Stimulated activated CD4-positive, alpha-beta T cell treated with anti-CD3 and anti-CD28 coated beads, Interleukin-4, amount 100 ng/mL, for 24 hours (primary cell): Measurements from ENCODE around the gene SETD1A.

Experiments used
- DNase-seq: peaks from one replicate; pipeline ENCODE4 v3.0.0-alpha.2; 2020

The SETD1A gene

DNA sequence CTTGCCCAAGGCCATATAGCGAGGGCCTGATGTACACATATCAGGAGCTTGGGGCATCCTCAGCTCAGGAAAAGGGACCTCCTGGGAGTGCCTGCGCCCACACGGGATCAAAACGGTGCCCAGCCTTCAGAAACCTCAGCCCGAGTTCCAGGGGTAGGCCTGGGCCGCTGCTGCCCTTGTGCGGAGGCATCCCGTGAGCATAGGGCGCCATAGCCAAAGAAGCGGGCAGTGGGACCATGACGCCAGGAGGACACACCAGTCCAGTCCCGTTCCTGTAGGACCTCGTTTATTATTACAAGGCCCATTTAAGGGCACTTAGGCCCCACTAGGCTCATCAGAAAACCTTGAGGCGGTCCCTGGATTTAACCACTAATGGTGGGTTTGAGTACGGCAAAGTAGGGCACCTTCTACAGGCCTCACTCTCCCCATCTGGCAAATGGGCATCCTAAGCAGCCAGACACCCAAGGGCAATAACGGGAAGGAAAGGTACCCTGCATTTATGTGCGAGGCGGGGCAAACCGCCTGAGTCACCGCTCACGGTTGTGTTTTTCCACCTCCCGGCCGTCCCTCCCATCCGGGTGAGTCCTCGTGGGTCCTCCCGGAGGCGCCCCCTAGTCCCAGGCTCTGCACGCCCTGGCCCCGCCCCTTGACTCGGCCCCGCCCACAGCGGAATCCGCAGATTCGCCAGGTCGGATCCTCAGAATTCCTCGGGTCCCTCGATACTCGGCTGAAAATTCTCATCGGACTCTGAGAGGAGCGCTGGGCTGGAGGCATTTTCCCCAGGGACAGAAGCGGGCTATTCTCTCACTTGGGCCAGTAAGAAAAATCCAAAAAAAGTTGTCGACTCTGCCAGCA is 726 bp upstream of the SETD1A start:
- peak; percentile 94 for DNase-seq

DNA sequence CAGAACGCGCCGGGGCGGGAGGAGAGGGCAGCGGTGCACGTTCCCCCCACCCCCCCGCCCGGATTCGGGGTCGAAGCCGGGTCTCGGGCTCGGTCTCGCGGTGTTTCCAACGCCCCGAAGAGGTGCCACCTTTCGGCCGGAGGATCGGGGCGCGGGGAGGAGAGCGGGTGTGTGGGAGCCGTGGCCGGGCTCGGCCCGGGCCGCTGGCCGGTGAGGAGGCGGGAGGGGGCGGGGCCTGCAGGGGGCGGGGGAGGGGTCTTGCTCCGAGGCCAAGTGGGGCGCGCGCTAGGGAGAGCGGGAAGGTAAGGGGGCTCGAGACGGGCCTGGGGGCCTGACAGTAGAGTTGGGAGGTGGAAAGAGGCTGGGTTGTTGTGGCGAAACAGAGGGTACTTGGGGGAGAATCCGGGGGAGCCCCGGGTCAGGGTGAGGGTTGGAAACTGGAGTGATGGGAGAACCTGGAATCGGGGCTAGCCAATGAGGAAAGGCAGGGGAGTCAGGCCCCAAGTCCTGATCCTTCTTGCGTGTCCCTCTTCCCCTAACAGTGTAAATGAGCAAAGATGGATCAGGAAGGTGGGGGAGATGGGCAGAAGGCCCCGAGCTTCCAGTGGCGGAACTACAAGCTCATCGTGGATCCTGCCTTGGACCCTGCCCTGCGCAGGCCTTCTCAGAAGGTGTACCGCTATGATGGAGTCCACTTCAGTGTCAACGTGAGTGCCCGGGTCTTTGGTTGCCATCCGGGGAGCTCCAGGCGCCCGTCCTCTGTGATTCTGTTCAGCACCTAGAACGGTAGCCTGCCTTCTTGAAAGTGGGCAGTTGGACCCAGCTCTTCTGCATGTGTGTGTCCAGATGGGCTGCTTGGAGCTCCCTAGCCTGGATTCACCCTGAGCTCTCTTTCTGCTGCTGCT is 873 bp downstream of the SETD1A start:
- no peak for DNase-seq

DNA sequence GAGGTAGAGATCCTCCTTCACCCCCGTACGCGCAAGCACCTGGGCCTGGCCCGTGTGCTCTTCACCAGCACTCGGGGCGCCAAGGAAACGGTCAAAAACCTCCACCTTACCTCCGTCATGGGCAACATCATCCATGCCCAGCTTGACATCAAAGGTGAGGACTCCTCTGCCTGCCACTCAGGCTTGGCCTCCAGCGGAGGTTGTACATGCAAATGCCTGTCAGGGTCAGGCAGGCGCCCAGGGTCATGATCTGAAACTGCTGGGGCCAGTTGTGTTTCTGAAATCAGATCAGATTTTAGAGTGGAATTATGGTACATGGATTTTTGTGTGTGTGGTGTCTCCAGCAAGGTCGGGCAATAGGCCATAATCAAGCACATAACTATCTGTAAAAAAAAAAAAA is 3.8 kb downstream of the SETD1A start:
- DNase-seq: no peak

DNA sequence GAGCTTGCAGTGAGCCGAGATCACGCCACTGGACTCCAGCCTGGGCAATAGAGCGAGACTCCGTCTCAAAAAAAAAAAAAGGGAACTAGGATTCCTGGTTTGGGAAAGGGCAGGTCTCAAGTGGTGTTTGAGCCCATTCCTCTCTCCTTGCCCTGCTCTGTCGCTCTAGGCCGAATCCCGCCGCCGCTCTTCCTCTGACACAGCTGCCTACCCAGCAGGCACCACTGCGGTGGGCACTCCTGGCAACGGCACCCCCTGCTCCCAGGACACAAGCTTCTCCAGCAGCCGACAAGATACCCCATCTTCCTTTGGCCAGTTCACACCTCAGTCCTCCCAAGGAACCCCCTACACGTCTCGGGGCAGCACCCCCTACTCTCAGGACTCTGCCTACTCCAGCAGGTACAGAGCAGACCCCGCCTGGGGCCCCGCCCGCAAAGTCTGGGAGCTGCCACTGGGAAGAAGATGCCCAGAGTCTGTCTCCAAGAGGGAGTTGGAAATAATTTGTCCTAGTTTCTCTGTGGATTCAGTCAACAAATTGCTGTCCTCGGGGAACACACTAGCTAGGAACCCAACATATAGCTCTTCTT is 6.5 kb downstream of the SETD1A start:
- DNase-seq: no peak

DNA sequence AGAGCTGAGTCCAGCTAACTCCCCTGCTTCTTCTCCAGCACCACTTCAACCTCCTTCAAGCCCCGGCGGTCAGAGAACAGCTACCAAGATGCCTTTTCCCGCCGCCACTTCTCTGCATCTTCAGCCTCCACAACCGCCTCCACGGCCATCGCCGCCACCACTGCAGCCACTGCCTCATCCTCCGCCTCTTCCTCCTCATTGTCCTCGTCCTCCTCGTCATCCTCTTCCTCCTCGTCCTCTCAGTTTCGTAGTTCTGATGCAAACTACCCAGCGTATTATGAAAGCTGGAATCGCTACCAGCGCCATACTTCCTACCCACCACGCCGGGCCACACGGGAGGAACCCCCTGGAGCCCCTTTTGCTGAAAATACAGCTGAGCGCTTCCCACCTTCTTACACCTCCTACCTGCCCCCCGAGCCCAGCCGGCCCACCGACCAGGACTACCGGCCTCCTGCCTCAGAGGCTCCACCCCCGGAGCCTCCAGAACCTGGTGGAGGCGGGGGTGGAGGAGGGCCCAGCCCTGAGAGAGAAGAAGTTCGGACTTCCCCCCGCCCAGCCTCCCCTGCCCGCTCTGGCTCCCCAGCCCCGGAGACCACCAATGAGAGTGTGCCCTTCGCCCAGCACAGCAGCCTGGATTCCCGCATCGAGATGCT is 7.1 kb downstream of the SETD1A start:
- no peak for DNase-seq

DNA sequence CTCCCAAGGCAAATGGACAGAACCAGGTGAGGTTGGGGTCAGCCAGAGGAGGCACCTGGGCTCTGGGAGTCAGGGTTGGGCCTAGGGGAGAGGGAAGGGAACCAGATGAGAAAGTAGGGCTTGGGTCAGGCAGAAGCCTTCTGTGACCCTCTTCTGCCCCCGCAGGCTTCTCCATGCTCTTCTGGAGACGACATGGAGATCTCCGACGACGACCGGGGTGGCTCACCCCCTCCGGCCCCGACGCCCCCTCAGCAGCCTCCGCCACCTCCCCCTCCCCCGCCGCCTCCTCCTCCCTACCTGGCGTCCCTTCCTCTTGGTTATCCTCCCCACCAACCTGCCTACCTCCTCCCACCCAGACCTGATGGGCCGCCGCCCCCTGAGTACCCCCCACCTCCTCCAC is 7.9 kb downstream of the SETD1A start:
- DNase-seq: no peak

DNA sequence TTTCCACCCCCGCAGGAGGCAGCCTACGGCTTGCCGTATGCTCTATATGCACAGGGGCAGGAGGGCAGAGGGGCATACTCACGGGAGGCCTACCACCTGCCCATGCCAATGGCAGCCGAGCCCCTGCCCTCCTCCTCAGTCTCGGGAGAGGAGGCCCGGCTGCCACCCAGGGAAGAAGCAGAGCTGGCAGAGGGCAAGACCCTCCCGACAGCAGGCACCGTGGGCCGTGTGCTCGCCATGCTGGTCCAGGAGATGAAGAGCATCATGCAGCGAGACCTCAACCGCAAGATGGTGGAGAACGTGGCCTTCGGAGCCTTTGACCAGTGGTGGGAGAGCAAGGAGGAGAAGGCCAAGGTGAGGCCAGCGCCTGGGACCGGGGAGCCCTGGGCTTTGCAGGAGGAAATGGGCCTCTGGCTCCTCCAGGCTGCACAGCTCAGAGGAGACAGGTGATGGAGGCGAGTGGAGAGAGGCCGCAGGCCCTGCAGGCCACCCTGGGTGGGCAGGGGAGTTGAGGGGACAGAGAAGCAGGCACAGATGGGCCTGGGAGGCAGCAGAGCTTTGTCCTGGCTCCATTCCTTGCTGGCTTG is 8.6 kb downstream of the SETD1A start:
- DNase-seq: no peak

DNA sequence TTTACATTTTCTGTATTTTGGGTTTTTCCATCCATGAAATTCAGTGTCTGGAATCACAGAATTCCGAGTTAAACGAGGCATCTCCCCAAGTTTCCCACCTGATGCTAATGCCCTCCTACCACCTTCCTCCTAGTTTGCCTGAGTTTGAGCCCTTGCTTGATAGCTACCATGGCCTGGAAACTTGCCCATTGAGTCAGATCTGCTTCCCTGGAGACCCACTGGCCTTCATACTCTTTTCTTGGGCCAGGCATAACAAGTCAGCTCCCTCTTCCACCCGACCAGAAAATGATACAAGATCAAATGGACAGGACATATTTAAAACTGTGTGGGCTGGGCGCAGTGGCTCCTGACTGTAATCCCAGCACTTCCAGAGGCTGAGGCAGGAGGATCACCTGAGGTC is 10.2 kb downstream of the SETD1A start:
- DNase-seq: no peak

DNA sequence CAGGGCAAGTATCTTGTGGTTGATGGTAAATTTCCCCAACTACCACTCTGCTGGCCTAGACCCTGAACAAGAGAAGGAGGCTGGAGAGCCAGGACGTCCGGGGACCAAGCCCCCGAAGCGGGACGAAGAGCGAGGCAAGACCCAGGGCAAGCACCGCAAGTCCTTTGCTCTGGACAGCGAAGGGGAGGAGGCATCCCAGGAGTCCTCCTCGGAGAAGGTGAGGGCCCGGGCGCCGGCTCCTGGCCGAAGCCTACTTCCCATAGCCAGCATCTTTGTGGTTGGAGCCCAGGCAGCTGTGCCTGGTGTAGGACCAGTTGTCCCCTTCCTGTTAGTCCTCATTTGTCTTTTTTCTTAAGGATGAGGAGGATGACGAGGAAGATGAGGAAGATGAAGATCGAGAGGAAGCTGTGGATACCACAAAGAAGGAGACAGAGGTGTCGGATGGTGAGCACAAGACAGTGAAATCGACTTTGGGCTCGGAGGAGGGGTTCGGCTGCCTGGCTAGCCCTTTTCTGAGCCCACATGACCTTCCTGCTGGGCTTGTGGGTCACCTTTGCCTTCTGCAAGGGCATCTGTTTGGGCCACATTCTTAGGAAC is 11.8 kb downstream of the SETD1A start:
- DNase-seq: no peak

DNA sequence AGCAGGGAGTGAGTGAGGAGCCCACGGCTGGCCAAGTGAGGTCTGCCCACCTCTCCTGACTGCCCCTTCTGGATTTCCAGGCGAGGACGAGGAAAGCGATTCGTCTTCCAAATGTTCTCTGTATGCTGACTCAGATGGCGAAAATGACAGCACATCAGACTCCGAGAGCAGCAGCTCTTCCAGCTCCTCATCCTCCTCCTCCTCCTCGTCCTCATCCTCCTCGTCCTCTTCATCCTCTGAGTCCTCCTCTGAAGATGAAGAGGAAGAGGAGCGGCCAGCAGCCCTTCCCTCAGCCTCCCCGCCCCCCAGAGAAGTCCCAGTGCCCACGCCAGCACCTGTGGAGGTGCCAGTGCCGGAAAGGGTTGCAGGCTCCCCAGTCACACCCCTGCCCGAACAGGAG is 13.7 kb downstream of the SETD1A start:
- no peak for DNase-seq

DNA sequence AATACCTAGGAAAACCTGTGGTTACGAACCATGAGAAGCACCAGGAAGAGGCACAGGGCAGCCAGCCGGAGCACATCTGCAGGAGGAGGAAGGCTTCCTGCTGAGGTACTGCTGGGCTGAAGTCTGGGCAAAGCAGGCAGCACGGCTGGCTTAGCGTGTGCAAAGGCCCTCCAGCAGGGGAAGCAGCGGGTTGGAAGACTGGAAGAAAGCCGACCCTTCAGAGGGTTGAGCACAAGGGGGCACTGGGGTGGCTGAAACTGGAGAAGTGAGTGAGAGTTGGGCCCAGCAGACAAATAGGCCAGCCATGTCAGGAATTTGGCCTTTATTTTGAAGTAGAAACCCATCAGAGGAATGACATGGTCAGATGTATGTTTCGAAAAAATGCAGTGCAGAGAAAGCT is 15.3 kb downstream of the SETD1A start:
- no peak for DNase-seq

DNA sequence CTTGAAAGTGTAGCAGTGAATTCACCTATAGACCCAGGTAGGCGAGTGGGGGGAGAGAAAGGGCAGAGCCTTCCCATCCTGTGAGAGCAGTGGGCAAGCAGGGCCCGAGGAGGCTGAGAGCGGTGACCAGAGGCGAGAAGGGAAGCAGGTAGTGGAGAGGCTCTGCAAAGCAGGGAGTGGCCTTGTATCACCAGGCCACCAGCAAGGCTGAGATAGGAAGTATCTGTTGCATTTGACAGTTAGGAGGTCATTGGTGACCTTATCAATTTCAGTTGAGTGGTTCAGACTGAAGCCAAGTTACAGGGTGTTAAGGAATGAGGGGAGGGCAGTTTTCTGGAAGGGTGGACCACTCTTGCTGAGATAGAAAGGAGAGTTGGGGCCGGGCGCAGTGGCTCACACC is 16.8 kb downstream of the SETD1A start:
- DNase-seq: no peak

DNA sequence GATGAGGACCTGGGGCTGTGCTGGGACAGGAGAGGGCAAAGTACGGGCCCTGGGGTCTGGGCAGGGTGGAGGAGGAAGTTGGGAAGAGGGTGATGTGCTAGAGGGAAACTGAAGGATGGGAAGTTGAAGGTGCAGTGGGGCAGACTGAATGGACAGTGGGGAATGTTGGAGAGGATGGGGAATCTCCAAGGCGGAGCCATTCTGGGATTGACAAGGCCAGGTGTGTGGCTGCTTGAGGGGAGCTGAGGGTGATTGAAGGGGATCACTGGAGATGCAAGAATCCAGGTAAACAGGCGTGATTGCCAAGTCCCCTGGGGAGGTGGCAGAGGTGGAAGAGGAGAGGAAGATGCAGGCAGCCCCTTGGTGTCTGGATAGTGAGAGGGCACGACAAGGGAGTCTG is 18.9 kb downstream of the SETD1A start:
- DNase-seq: no peak

DNA sequence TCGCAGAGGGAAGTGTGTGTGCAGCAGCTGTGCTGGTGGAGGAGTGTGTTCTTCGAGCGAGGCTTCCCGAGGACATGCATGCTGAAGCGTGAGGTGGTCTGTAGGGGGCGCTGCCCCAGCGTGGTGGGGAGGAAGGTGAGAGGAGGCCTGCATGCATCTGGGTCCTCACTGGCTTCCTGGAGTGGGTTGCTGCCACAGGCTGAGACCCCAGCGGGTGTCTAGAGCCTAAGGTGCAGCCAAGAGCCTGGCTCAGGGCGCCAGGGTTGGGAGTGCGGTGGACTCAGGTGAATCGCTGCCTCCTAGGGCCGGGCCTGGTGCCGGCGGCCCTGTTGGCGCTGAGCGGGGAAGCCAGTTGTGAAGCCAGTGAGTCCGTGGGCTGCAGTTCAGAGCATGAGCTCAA is 19.9 kb downstream of the SETD1A start:
- no peak for DNase-seq

DNA sequence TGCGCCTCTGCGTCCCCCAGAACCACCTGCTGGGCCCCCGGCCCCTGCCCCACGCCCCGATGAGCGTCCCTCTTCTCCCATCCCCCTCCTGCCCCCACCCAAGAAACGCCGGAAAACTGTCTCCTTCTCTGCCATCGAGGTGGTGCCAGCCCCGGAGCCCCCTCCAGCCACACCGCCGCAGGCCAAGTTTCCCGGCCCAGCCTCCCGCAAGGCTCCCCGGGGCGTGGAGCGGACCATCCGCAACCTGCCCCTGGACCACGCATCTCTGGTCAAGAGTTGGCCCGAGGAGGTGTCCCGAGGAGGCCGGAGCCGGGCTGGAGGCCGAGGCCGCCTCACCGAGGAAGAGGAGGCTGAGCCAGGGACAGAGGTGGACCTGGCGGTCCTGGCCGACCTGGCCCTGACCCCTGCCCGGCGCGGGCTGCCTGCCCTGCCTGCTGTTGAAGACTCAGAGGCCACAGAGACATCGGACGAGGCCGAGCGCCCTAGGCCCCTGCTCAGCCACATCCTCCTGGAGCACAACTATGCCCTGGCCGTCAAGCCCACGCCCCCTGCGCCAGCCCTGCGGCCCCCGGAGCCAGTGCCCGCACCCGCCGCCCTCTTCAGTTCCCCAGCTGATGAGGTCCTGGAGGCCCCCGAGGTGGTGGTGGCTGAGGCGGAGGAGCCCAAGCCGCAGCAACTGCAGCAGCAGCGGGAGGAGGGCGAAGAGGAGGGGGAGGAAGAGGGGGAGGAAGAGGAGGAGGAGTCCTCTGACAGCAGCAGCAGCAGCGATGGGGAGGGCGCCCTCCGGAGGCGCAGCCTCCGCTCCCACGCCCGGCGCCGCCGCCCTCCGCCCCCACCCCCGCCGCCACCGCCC is 21.8 kb downstream of the SETD1A start:
- DNase-seq: no peak

DNA sequence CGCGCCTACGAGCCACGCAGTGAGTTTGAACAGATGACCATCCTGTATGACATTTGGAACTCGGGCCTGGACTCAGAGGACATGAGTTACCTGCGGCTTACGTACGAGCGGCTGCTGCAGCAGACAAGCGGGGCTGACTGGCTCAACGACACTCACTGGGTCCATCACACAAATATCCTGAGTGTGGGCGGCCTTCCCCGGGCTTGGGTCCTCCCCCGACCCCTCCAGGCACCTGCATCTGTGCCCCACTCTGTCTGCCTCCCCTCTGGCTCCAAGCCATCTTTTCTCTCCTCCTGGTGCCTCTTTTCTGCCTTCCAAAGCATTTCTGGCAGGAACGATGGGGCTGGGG is 22.4 kb downstream of the SETD1A start:
- DNase-seq: no peak

DNA sequence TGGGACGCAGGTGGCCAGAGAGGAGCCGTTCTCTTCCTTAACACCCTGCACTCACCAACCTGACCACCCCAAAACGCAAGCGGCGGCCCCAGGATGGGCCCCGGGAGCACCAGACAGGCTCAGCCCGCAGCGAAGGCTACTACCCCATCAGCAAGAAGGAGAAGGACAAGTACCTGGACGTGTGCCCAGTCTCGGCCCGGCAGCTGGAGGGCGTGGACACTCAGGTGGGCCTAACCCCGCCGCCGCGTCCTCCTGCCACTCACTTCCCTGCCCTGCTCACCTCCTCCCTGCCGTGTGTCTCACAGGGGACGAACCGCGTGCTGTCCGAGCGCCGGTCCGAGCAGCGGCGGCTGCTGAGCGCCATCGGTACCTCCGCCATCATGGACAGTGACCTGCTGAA is 22.9 kb downstream of the SETD1A start:
- no peak for DNase-seq

DNA sequence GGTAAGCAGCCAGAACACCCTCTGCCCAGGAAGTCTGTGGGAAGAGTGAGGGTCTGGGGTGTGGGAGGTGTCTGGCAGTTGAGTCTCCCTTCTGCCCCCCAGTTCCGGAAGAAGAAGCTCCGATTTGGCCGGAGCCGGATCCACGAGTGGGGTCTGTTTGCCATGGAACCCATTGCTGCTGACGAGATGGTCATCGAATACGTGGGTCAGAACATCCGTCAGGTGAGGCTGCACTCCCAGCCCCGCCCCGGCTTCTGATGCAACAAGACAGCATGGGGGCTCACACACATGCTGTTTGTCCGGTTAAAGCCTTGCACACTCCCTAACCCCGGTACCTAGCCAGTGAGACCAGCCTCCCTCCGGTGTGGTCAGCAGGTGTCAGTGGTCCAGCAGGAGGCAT is 23.4 kb downstream of the SETD1A start:
- DNase-seq: no peak

DNA sequence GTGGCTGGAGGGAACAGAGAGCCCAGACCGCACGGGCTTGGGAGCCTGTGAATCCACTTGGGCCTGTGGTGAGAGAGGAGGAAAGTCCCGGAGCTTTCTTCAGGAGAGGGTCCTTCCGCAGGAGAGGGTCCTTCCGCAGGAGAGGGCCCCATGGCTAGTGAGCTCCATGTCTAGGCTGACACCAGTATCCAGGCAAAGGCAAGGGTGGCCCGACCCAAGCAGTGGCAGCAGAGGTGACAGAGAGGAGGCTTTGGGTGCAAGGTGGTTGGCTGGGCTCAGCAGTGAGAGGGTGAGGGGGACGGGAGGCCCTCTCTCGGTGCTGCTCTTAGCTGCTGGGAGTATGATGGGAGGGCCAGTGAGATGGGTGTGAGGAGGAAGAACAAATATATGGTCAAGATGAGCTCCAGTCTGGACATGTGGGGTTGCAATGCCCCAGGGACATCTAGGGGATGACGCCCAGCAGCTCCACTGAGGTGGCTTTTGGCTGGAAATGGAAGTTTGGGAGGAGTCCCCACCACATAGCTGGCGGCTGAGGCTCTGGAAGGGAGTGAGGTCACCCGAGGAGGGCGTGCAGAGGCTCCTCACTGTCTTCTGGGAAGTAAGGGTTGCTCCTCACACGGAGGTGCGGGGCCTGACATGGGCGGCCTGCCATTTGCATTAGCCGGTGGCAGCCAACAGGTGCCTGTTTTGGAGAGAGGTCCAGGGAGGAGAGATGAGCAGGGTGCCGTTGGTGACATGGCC is 25.2 kb downstream of the SETD1A start:
- no peak for DNase-seq

DNA sequence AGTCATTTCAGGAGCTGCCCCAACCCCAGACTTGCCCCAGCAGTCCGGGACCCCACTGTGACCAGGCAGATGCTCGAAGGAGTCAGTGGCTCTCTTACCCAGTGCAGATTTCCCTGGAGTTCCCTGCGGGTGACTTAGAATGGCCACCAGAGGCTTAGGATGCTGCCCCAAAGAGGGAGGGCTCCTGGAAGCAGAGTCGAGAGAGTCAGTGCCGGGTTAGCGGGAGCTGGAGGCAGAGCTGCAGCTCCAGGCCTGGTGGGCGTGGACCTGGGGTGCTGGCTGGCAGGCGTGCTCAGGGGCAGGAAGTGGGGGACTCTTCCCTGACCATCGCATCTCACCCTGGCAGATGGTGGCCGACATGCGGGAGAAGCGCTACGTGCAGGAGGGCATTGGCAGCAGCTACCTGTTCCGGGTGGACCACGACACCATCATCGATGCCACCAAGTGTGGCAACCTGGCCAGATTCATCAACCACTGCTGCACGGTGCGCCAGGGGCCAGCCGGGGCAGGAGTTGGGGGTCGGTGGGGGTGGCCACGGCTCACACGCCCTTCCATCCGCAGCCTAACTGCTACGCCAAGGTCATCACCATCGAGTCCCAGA is 25.8 kb downstream of the SETD1A start:
- no peak for DNase-seq
